NCI-H1417 (cell line): ENCODE data around the gene RANGAP1.

Experiments used
- DNase-seq, 3 experiments: peaks; one replicate each; lab custom pipeline; 2025; lab: John Stamatoyannopoulos, UW

Gene RANGAP1

DNA sequence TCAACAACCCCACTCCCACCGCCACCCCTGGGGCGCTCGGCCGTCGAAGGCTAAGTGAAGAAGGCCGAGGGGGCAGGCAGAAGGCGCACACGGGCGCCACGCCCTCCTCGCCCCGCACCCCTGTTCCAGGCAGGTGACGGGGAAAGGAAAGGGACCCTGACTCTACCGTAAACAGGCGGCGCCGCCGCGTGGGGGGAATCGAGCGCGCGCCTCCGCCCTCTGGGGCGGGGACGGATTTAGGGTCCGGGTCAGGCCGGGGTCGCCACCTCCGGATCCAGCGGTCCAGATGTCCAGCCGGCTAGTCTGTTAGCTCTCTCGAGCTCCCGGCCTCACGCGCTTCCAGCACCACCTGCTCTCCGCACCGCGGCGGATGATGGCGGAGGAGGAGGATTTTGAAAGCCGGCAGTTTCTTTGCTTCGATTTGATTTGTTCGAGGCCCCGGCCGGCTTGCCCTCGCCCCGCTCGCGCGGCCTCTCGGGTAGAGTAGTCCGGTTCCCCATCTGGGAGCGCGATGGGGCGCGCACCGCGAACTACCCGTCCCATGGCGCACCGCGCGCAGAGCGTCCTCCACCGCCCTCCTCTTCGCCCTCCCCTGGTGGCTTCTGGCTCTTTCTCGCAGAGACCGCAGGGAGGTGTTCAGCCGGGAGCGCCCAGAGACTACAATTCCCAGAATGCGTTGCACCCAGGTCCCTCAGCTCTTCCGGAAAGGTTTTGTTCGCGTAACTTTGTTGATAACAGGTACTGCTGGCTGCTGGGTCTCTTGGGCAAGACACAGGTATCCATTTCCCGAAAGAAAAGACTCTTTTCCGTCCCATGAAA lies at the start of gene RANGAP1:
TSS of gene RANGAP1 (minus strand) at position 368 of the 819 bp plus-strand sequence. CDS start 5,143 bp downstream, outside the sequence.
- peak; percentile 94 to 98 (median 95) for DNase-seq

DNA sequence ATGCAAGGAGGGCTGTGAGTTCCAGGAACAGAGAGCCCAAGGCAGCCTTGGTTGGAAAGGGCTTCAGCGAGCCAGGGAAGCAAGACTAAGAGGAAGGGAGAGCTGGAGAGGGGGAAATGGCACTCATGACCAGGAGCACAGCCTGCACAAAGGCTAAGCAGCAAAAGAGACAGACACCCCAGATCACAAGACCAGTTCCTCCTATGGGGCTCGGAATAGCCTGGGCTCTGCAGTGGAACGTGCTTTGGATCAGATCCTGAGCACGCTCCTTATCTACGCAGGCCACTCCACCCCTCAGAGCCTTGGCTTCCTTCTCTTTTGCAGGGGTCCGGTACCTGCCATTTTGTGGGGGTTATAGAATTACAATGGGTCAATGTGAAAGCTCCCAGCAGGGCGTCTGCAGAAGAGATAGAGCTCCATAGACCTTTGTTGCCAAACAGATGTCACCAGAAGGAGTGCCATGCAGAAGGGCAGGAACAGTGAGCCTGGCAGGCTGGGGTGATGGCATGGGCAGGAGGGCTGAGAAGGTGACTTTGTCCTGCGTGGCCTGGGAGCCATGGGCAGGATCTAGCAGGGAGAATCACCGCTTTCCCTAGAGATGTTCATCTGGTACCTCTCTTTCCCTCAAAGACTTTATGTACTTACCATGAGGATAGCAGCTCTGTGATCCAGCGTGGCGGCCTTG lies 49.1 kb upstream of the RANGAP1 start:
- no peak for DNase-seq

DNA sequence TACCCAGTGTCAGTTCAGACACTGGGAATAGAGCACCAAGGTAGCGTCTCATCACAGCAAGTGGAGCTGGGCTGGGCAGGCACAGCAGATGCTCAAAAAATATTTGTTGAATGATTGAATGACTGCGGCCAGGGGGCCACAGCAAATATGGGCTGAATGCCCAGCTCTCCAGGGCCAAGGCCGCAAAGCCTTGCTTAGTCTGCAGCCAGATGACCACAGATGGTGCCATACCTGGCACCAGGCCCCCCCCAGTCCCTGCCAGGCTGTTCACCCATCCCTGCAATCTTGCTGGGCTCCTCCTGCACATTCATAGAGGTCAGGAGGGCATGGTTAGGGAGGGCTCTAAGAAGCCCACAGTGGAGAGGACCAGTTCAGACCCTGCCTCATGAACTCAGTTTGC lies 48.2 kb upstream of the RANGAP1 start:
- no peak for DNase-seq

DNA sequence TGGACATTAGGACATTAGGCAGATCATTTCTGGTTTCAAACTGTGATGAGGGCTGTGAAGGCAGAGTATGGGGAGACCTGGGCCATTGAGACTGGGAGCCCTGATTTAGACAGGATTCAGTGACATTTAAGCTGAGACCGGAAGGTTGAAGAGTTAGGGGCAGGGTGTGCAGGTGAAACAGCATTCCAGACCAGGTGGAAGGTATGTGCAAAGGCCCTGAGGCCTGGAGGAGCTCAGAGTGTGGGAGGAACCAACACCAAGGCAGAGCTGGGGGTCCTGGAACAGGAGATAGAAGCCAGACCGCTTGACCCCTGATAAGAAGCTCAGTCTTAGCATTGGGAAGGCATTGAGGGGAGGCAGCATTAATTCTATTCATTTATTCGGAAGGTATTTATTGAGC lies 47.8 kb upstream of the RANGAP1 start:
- DNase-seq, result no peak

DNA sequence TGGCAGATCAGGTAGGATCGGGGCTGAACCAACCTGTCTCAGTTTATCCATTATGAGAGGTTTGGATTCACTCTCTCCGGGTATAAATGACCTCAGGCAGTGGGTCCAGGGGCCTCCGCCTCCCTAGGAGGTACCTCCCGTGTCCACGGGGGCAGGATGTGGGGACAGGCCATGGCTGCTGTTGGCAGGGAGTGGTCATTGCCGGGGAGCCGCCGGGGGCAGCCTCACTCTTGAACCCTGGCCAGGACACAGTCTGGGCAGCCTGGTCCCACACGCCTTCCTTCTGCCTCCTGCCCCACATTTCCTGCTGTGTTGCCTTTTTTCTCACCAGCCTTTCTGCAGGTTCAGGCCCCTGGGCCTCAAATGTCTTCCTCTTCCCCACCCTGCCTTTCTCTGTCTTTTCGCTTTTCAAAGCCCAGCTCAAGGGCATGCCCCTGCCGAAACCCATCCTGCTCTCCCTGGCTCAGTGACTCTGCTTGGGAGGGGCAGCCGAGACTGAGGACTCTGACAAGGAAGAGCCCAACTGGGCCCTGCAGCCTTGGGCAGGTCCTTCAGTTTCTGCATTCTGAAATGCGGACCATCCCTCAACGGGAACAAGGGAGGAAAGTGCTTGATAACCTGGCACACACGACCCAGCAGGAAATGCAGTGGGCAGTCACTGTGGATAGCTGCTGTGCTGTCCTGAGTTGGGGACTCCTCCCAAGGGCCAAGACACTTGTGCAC lies 46.4 kb upstream of the RANGAP1 start:
- no peak for DNase-seq

DNA sequence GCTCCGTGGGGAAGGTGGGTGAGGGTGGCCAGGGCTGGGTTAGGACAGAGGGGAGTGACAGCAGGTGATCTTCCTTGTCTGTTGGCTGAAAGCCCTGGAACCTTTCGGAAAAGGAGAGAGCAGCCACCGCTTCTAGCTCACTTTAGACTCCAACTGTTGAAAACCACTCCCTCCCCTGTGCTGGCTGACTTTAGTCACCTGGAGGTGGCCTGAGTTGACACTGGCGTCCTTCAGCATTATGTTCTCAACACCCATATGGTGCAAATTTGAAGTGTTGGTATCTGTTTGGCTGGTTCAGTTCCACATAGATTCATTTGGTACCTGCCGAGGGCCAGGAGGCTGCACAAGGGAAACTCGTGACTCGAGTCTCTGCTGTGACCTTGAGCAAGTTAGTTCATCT lies 44.2 kb upstream of the RANGAP1 start:
- DNase-seq, result no peak

DNA sequence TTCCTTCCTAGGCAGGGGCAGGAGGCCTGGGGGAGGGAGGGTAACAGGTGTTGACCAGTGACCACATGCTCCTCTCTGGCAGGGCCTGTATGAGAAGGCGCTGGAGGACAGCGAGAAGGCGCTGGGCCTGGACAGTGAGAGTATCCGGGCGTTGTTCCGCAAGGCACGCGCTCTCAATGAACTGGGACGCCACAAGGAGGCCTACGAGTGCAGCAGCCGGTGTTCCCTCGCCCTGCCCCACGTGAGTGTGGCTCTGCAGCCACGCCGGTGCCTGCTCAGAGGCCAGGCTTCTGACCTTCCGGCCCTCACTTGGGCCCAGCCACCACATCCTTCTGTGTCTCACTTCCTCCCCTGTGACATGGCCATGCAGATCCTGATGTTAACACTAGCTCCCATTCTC lies 41.1 kb upstream of the RANGAP1 start:
- DNase-seq, result no peak

GRCh38 chr22:41324821-41325528 lies 39.0 kb upstream of the RANGAP1 start:
- DNase-seq, result no peak

- DNase-seq, result no peak
Observed at GRCh38 chr22:41320416-41321240, 34.6 kb upstream of the RANGAP1 start.

GRCh38 chr22:41315586-41315985 lies 29.6 kb upstream of the RANGAP1 start:
- no peak for DNase-seq

GRCh38 chr22:41314821-41315220 lies 28.8 kb upstream of the RANGAP1 start:
- DNase-seq, result no peak

DNA sequence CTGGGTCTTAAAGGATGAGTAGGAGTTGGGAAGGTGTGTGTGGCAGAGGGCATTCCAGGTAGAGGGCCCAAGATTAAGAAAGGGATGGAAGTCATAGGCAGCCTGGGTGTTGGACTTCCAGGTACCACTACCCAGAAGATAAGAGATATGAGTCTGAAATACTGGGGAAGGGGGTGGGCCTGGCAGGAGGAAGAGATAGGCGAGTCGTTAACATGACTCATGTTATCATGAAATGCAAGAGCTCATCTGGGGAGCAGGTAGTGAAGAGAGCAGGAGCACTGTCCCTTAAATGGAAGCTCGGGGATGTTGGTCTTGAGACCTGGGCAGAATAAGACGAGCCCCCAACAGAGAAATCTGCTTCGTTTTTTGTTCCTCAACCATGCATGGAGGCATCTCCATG lies 25.5 kb upstream of the RANGAP1 start:
- no peak for DNase-seq

DNA sequence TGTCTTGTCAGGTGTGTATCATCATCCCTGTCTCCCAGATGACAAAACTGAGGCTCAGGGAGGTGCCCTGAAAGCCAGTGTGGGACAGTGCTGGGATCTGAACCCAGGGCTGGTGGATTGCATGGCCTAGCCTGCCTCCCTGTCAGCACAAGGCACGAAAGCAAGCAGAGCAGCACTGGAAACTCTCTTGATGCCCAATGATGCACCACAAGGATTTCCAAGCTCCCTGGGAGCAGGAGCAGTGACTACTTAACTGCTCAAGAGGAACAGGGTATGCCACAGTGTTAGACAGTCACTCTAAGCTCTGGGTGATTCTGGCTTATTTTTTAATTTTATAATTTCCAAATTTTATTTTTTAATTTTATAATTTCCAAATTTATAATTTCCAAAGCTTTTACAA lies 24.3 kb upstream of the RANGAP1 start:
- DNase-seq, result no peak

DNA sequence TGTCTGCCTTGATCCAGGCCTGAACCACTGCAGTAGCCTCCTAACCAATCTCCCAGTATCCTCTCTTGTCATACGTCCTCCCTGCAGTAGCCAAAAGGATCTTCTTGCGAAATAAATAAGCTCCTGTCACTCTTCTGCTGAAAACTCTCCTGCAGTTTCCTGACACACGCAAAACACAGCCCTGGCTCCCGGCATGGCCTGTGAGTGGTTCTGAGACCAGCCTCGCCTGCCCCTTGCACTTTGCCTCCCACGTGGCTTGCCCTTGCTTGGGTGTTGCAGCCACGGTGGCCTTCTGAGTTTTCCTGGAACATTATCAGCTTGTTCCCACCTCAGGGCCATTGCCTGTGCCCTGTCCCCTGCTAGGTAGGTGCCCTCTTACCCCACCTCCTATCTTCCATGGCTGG lies 22.6 kb upstream of the RANGAP1 start:
- no peak for DNase-seq

DNA sequence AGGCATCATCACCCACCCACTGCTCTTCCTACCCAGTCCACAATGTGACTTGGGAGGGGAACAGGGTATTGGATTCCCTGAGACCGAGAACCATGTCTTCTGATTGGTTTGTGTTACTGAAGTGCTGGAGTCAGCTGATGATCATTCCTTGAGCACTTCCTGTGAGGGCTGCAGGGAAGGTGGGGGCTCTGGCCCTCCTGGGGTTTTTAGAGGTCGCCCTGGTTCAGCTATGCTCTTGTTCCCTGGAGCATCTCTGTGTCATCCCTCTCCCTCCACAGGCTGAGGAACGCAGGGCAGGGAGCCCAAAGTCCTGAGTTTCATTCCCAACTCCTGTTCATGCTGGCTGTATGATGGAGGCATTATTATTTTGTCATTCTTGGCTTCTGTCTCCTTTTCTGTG lies 22.1 kb upstream of the RANGAP1 start:
- DNase-seq, result no peak

GRCh38 chr22:41305646-41306045 lies 19.7 kb upstream of the RANGAP1 start:
- DNase-seq, result no peak

- no peak for DNase-seq
Observed at GRCh38 chr22:41302811-41303210, 16.8 kb upstream of the RANGAP1 start.

DNA sequence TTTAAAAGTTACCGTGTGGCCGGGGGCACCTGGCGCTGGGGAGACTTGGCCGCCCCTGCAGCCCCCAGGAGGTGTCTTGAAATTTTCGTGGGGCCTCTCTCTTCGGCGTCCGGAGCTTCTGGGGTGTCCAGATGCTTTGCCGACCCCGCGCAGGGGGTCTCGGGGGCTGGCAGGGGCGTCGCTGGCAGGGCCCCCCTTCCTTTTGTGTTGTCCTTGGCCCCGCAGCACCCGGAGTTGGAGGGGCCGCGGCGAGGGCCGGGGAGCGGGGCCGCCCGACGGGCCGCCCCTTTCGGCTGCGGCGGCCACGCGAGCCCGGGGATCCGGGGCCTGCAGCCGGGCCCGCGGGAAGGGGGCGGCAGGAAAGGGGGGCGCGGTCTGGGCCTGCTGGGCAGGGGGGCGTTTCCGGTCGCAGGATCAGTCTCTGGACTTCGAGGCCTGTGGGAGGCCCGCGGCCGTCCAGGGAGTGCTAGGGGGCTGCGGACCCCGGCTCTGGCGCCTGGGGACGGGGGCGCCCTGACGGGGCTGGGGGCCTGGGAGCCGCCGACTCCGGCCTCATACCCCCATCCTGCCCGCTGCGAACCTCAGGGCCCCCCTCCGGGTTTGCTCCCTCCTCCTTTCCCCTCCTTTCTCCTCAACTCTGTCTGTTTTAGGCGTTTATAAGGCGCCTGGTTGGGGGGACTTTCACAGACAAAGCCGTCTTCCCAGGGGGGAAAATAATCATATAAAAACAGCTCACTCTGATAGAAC lies 16.2 kb upstream of the RANGAP1 start:
- DNase-seq, result peak in 2 of 3 experiments; percentile 45 to 51

DNA sequence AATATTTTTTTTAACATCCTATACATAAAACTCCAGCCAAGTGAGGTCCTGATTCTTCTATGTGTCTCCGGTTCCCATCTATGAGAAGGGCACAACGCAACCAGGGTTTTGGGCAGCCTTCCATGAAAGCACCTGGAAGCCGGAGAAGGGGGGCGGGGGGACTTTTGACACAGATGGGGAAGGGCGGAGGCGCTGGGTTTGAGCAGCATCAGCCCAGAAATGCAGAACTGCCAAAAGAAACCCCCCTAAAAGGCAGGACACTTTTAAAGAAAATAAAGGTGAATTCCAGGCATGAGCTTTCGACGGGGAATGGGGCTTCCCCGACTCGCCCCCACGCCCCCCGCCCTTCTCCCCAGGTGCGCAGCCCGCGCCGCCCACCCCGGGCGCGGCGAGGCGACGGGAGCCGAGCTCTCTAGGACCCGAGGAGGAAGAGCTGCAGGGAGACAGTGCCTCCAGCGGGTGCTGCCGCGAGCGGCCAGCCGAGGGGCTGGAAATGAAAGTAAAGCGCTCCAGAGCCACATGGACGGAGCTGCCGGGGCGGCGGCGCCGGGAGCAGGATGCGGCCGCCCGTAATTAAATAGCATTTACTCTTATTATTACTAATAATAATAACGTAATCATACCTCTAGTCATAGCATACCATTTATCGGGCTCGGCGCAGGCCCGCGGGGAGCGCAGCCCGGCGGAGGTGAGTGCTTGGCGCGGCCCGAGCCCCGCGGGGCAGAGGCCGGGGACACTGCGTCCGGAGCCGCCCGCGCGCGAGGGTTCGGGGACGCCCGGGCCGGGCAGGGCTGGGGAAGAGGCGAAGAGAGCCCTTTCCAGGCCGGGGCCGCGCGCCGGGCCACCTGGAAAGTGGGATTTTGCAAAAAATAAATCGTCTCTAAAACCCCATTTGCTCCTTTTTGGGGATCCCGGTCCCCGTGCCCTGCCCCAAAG lies 15.4 kb upstream of the RANGAP1 start, which contains the start of gene ZC3H7B:
TSS of gene ZC3H7B (plus strand) at position 441 of the 936 bp plus-strand sequence. CDS start 19,136 bp downstream, outside the sequence.
- DNase-seq, result peak; percentile 78 to 85 (median 83)
